Measurements from ENCODE around the gene ACTN4. TPM values are rescaled to one million over a fixed set of nuclear protein-coding genes. Genes with fewer than 3 reads are reported as not detected.

ACTN4 gene
- total RNA-seq, 1 donor from 2014 or later: 315 TPM

DNA sequence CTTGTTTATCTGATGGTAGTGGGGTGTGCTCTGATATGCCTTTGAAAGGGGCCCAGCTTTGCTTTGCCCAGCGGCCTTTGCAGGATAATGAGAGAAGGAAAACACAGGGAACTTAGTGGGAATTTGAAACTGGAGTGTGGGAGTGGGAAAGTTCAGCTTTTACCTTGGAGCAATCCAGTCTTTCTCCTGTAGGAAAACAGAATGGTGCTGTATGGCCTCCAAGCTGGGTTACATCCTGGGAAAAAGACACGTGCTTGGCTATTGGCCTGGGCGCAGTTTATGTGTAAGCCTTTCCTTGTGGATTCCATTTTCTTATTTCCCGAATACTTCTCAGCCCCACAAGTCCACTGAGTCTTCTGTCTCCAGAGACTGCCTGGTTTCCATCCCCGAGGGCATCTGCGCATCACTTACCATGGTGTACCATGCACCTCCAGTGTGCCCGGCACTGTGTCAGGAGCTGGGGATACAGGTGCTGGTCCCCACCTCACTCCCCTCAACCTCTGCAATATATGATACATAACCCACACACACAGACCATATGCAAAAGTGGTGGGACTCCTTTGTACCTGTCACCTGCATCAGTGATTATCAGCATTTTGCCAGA is 31.5 kb downstream of the ACTN4 start:
- DNase-seq: no peak

GRCh38 chr19:38679839-38680238 is 32.4 kb downstream of the ACTN4 start:
- no peak for DNase-seq

GRCh38 chr19:38682195-38682867 is 34.9 kb downstream of the ACTN4 start:
- DNase-seq: no peak

DNA sequence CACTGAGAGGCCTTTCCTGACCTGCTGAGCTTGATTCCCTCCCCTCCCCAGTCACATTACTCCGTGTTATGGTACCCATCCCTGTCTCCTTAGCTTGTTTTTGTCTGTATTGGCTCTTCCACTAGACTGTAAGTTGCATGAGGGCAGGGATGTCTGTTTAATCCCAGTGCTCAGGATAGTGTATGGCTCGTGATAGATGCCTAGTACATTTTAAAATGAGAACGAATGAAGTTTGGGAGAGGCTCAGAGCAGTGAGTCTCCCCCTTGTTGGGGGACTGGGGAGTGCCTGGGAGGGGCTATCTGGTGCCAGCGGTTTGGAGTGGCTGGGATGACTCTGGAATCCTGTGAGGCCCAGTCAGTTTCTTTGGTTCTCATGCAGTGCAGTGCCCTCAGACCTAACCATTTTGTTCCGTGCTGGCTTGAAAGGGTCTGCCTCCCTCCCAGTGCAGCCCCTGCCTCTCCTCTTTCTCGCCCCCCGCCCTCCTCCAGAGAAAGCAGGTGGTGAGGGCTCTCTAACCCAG is 35.5 kb downstream of the ACTN4 start:
- no peak for DNase-seq

DNA sequence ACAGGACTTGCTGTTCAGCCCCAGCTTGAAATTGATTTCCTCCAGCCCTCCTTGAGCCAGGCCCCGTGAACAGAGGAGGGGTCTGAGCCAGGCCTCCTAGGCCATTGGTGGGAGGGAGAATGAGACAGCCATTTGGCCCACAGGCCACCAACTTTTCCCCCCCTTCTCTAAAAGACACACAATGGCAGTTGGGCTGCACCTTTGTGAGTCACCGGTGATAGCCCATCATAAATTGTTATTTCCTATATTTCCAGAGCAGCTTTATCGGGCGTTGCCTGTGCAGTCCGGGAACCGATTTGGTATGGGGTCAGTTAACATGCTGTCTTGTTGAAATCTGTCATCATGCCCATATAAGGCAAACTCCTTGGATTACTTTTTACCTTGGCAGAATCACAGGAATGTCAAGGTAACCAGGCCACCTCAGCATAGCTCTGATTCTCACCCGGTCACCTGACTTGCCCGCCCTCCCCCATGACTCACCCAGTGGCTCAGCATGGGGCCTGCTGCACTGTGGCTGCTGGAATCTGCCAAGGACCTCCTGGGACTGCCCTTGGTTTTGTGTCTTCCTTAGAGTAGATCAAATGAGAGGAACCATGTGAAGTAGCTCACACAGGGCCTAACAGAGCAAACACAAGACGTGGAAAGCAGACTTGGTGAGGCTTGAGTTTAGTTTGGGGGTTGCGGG is 36.1 kb downstream of the ACTN4 start:
- peak; percentile 93 for DNase-seq

GRCh38 chr19:38684078-38684861 is 36.8 kb downstream of the ACTN4 start:
- DNase-seq: peak; percentile 70

GRCh38 chr19:38684862-38685665 is 37.6 kb downstream of the ACTN4 start:
- no peak for DNase-seq

DNA sequence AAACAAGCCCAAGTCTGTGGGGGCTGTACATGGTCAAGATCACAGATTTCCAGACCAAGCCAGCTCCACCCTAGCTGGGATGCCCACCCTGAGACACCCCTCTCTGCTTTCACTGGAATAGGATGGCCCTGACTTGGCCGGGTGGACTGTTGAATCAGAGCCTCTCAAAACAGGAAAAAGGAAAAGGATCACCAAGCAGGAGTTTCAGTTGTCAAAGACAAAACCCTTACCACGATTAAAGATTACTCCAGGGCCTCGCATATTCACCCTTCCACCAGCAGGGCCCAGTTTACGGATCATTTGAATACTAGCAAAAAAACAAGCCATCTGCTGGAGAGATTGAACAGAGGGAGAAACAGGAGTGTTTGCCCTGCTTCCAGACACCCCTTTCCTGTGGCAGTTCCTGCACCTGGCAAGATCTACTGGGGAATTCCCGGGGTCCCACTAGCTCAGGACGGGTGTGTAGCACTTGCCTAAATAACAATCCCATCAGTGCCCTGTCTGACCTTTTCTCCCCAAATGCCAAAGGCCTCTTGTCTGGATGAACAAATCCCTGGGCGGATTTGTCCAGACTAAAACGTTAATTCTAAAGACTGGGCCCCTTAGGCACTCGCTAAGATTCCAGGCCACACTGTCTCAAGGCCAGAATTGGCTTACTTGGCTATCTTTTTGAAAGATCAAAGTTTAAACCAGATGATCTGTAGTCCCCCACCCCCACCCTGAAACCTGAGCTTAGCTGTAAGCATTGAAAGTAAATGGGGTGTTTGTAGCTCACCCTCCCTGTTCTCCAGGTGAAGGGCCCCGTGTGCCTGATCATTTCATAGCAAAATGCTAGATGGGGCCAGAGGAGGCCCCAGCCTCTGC is 38.4 kb downstream of the ACTN4 start:
- DNase-seq: peak; percentile 91

DNA sequence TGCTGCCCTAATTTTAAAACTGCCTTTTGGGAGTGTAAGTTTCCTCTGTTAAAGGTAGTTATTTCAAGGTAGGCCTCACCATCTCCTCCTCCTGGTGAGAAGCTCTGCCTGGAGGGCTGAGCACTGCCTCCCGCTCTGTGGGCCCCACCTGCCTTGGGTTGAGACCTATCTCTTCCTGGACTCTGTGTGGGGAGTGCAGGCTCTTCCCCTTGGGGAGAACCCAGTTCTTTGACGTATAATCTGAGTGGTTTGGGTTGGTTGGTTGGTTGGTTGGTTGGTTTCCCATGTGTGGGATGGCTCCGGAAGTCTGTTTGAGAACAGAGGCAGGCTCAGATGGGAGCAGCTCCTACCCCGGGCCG is 39.1 kb downstream of the ACTN4 start:
- DNase-seq: no peak

DNA sequence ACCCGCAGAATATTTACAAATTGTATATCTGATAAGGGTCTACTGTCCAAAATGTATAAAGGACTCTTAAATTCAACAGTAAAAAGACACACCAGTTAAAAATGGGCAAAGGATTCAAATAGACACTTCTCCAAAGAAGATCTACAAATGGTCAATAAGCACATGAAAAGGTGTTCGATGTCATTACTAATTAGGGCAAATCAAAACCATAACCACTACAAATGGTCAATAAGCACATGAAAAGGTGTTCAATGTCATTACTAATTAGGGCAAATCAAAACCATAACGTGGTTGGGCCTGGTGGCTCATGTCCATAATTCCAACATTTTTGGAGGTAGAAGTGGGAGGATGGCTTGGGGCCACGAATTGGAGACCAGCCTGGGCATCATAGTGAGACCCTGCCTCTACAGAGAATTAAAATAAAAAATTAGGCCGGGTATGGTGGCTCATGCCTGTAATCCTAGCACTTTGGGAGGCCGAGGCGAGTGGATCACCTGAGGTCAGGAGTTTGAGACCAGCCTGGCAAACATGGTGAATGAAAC is 40.5 kb downstream of the ACTN4 start:
- no peak for DNase-seq

- no peak for DNase-seq
Measured at GRCh38 chr19:38690146-38690545, 42.7 kb downstream of the ACTN4 start.

DNA sequence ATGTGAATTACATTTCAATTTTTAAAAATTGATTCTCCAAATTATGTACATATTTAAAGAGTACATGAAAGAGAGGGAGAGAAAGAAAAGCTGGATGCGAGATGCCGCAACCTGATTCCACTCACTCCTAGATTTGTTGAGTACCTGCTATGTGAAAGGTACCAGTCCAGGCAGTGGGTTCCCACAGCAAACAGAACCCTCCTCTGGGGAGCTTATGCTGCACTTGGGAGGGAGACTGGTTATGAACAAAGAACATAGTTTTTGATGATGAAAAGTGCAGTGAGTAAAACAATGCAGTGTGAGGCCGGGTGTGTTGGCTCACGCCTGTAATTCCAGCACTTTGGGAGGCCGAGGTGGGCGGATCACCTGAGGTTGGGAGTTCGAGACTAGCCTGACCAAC is 43.4 kb downstream of the ACTN4 start:
- DNase-seq: no peak

- no peak for DNase-seq
Measured at GRCh38 chr19:38691938-38692457, 44.5 kb downstream of the ACTN4 start.

DNA sequence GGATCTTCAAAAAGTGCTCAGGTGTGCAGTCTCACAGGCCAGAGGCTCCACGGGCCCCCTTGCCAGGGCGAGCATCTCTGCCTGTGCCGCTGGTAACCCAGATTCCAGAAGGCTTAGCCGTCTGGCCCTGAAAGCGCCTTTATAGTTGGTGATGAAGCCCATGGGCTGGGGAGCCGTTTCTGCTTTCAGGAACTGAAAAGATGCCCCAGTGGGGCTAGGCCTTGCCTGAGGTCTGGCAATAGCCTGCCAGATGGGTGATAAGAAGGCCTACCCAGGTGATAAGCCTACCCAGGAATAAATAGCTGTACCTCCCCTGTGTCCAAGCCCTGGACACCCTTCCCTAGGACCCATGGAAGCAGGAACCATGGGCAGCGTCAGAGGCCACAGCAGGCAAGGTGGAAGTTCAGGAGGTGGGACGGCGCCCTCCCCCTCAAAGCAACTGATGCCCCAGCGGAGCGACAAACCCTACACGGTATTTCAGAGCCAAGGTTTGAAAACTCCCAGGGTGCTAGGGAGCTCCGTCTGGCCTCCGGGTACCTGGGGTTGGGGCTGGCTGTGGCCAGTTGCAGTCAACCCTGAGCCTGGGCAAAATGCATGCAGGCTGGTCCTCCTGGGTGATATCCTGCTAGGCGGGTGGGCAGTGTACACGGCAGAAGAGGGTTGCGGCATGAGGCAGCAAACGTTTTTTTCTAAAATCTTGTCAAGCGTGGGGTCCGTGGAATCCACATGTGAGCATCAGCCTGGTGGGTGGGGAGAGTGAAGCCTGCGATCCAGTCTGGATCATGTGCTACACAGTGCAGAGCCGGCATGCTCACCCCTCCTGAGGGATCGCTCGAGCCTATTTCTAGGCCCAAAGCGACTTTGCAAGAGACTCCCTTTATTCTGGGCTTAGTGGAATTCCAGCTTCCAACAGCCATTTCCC is 45.3 kb downstream of the ACTN4 start:
- no peak for DNase-seq

GRCh38 chr19:38693380-38694223 is 46.2 kb downstream of the ACTN4 start:
- DNase-seq: peak; percentile 81

DNA sequence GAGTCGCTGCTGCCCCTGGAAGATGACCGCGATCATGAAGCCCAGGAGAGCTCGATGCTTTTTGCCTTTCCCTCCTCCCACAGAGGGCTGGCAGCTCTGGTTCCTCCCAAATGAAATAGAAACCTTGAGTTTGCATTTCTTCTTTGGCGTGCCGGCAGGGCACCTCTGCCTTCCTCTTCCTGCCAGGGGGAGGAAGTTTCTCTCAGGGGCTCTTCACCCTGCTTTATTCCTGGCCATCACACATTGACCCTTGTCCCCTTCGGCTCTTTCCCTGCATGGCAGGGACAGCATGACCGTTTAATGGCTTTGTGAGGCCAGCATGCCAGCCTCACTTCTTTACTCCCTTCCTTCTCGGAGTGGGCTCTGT is 47.9 kb downstream of the ACTN4 start:
- no peak for DNase-seq

DNA sequence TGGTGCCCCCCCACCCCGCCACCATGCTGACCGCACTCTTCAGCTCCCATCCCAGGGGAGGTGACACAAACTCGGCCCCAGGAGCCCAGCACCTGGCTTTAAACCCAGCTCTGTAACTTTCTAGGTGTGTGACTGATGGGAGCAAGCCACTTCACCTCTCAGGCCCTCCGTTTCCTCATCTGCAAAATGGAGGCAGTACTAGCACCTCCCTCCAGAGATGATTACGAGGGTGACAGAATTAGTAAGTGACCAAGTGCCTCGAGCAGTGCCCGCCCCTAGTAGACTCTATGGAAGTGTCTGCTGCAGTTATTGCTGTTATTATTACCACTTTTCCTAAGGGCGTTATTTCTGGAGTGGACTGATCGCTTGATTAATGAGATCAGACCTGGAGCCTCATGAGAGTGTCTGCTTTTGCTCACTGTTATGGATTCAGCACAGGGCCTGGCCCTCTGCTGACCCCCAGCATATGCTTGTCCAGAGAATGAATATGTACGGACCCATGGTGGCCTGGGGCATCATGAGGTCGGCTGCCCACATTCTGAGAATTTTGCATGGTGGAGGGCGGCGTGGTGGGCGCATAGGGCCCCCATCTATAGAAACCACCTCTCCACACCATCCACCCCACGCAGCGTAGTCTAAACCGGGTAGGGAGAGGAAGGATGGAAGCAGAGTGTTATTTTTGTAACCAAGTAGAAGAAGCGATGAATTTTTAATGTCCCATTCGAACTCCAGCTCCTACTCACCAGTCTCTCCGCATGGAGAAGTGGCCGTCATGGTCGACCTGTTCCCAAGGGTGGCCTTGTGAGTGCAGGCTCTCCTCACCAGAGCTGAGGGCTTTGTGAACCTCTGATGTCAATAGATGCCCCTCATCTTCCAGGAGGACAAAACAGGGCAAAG is 48.6 kb downstream of the ACTN4 start:
- DNase-seq: no peak

DNA sequence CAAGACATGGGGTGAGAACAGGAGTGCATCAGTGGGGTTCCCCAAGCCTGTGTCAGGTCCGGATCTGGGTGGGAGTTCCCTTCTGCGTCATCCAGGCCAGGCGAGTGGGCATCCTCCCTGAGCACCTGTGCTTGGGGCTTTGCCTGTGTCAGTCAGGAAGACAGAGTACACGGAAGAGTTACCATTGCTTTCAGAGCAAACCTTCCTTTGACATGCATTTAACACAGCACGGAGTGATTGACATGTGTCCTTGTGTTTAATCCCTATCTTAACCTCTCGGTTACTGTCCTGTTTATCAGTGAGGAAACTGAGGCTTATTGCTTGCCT is 49.2 kb downstream of the ACTN4 start:
- no peak for DNase-seq

All from dermis blood vessel endothelial cell (primary cell).